Gastroesophageal sphincter (tissue), 4 donors: Measurements from ENCODE around the gene CMIP. TPM values are rescaled to one million over a fixed set of nuclear protein-coding genes. Genes with fewer than 3 reads are reported as not detected.
"Not testable (repeated sequence)": the region's sequence is repeated elsewhere in the genome, so short reads cannot be mapped to it uniquely, and the experiment has no call there.

Experiments used
- ATAC-seq: fragments of 150-250 bp; one replicate; pipeline ENCODE4 v1.9.1; 2016; ENCODE audit warnings: mild to moderate bottlenecking, moderate library complexity
- H3K27ac ChIP-seq, 4 donors: fragments of 200-600 bp; sonication (generic) in 3 of 4; 1 replicate in 3 of 4; 2 replicates in 1 of 4; pipeline ENCODE4 v1.5.1; 2016 to 2019
- H3K27me3 ChIP-seq: fragments of 200-600 bp; sonication (generic); one replicate; pipeline ENCODE4 v1.5.1; 2019
- H3K36me3 ChIP-seq, 2 donors: fragments of 200-600 bp; sonication (generic); one replicate each; pipeline ENCODE4 v1.5.1; 2019; ENCODE audit warnings: control low read depth in 1 of 2
- H3K4me1 ChIP-seq, 3 donors: fragments of 200-600 bp; sonication (generic); 1 replicate in 2 of 3; 2 replicates in 1 of 3; pipeline ENCODE4 v1.5.1; 2016 to 2019; ENCODE audit warnings: control low read depth in 2 of 3
- H3K4me3 ChIP-seq, 2 donors: fragments of 200-600 bp; sonication (generic); one replicate each; pipeline ENCODE4 v1.5.1; 2019; ENCODE audit warnings: mild to moderate bottlenecking in 1 of 2, moderate library complexity in 1 of 2
- H3K9me3 ChIP-seq, 3 donors: fragments of 200-600 bp; sonication (generic); one replicate each; pipeline ENCODE4 v1.5.1; 2017 to 2019; ENCODE audit warnings: control low read depth in 2 of 3
- EP300 ChIP-seq: sonication (generic); formaldehyde crosslinking; IDR thresholded peaks from one replicate; pipeline ENCODE4 v1.6.1; 2017; ENCODE audit warnings: antibody characterized with exemption, mild to moderate bottlenecking
- POLR2A ChIP-seq, 2 donors: fragments of 450-650 bp; IDR thresholded peaks; one replicate each; pipeline ENCODE4 v1.6.1; 2017; ENCODE audit warnings: antibody characterized with exemption in 2 of 2, mild to moderate bottlenecking in 2 of 2, moderate library complexity in 1 of 2
- POLR2AphosphoS5 ChIP-seq: sonication (generic); formaldehyde crosslinking; IDR thresholded peaks from one replicate; pipeline ENCODE4 v1.6.1; 2017; ENCODE audit warnings: antibody characterized with exemption
- WGBS, 2 donors: methylation state at CpG; one replicate each; pipeline ENCODE4 v1.1.5; 2018; ENCODE audit warnings: low coverage in 1 of 2; 5-methylcytosine and 5-hydroxymethylcytosine counted together
- total RNA-seq, 4 donors: library from RNA; depleted of rRNA; stranded (reverse); fragments of >200 nt; gene quantifications; one replicate each; pipeline ENCODE4 v1.1.0, GENCODE V29; 2016
- TF ChIP-seq, protein P1 (sequence below), 4 experiments: fragments of 200-600 bp in 2 of 4; fragments of 450-650 bp in 2 of 4; sonication (generic) in 1 of 4; IDR thresholded peaks; one replicate each; pipeline ENCODE4 v1.5.1; 2017 to 2019; ENCODE audit warnings: antibody characterized with exemption in 4 of 4, mild to moderate bottlenecking in 2 of 4, moderate library complexity in 2 of 4

The CMIP gene
- total RNA-seq, 4 donors from 2014 or later: 13.4 to 24.0 (median 19.2) TPM

DNA sequence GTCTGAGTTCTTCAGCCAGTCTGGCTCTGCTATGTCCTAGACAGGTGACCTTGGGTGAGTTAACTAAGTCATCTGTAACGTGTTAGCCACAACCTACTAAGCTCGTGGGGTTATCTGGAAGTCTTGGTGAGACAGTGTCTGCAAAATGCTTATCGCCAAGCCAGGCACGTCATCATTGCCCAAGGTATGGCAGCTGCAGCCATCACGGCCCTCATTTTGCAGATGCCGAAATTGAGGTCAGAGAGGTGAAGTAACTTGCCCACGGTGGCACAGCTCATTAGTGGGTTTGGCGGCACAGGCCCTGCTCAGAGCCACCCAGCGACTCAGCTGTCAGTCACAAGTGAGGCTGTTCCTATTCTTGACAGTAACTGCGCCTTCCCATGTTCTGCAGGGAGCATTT, 79.8 kb downstream of the CMIP start:
- Histone ChIP-seq H3K27me3 (no peaks in the 10 kb centered on the region), H3K4me1 (peaks cover 0 to 28% (median 16%) of the 10 kb centered on the region in 3 donors), H3K4me3 (no peak overlapping the region), H3K9me3 (no peaks in the 10 kb centered on the region), H3K36me3 (no peaks in the 10 kb centered on the region), H3K27ac (no peak overlapping the region)
- ATAC-seq: no peak
- TF ChIP-seq POLR2A (IDR thresholded peaks at IDR 0.05) (no peak), EP300 (no peak), POLR2AphosphoS5 (no peak)
- TF ChIP-seq, protein P1, sequence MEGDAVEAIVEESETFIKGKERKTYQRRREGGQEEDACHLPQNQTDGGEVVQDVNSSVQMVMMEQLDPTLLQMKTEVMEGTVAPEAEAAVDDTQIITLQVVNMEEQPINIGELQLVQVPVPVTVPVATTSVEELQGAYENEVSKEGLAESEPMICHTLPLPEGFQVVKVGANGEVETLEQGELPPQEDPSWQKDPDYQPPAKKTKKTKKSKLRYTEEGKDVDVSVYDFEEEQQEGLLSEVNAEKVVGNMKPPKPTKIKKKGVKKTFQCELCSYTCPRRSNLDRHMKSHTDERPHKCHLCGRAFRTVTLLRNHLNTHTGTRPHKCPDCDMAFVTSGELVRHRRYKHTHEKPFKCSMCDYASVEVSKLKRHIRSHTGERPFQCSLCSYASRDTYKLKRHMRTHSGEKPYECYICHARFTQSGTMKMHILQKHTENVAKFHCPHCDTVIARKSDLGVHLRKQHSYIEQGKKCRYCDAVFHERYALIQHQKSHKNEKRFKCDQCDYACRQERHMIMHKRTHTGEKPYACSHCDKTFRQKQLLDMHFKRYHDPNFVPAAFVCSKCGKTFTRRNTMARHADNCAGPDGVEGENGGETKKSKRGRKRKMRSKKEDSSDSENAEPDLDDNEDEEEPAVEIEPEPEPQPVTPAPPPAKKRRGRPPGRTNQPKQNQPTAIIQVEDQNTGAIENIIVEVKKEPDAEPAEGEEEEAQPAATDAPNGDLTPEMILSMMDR (IDR thresholded peaks at IDR 0.05): no peak
- WGBS, 2 donors: 95% methylated on average over 4 of the region's 10 CpGs; no CpG with 5 or more reads in 1 of the 2 donors

DNA sequence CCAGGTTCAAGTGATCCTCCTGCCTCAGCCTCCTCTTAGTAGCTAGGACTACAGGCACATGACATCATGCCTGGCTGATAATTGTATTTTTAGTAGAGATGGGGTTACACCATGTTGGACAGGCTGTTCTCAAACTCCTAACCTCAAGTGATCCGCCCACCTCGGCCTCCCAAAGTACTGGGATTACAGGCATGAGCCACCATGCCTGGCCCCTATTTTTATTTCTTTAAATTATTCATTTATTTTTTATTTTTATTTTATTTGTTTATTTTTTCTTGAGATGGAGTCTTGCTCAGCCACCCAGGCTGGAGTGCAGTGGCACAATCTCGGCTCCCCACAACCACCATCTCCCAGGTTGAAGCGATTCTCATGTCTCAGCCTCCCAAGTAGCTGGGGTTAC, 80.3 kb downstream of the CMIP start:
- not testable (repeated sequence) for H3K36me3 ChIP-seq, H3K27ac ChIP-seq, ATAC-seq, H3K27me3 ChIP-seq, H3K9me3 ChIP-seq, H3K4me3 ChIP-seq
- 100% methylated on average over 1 to 2 of the region's 4 CpGs for WGBS, 2 donors
- H3K4me1 ChIP-seq: peaks cover 0 to 28% (median 16%) of the 10 kb centered on the region in 3 donors

DNA sequence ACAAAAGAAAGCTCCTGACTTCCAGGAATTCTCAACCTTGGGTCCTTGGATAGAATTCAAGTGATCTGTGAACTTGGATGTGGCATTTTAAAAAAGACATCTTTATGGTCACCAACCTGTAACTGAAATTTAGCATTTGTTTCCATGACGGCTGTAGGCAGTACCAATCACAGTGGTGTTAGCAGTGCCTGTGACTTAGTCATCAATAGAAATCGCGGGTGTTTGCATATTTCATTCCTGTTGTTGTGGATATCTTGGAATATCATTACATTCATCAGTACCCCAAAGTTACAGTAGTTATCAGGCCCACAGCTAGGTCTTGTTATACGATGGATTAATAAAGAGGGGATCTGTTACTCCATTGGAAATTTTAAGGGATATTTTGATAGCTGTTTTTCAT, 81.6 kb downstream of the CMIP start:
- WGBS, 2 donors: 51 to 74% methylated on average over 4 of the region's 4 CpGs
- H3K27ac ChIP-seq: peak overlapping the region in 1 of 4 donors; percentile 16

DNA sequence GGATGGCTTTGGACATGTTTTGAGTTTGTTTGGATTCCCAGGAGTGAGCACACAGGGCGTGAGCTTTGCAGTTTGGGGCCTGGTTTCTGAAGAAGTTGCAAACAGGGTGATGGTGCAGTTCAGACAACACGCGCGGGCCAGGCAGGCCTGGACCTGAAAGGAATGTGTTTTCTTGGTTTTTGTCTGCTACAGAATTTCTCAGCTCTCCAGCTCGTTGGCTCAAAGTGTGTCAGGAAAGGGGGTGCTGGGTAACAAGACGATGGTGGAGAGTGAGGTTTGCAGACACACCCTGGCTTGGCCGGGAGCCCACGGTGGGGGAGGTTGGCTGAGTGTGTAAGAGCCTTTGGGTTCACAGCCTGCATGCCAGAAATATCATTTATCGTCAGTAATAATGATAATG, 82.3 kb downstream of the CMIP start:
- Histone ChIP-seq H3K27me3 (no peaks in the 10 kb centered on the region), H3K9me3 (no peaks in the 10 kb centered on the region), H3K4me3 (no peak overlapping the region), H3K4me1 (peaks cover 0 to 33% (median 16%) of the 10 kb centered on the region in 3 donors), H3K36me3 (no peaks in the 10 kb centered on the region), H3K27ac (peak overlapping the region in 3 of 4 donors; percentile 16 to 34 (median 21))
- TF ChIP-seq POLR2A (IDR thresholded peaks at IDR 0.05) (no peak), POLR2AphosphoS5 (no peak), EP300 (no peak)
- TF ChIP-seq, protein P1 (IDR thresholded peaks at IDR 0.05): no peak
- peak; percentile 31 for ATAC-seq
- 25 to 30% methylated on average over 3 to 9 of the region's 9 CpGs for WGBS, 2 donors

More for the DNA sequence above, 81.6 kb downstream of the CMIP start:
- Histone ChIP-seq H3K9me3 (no peaks in the 10 kb centered on the region), H3K4me3 (no peak overlapping the region), H3K36me3 (no peaks in the 10 kb centered on the region), H3K4me1 (peaks cover 0 to 31% (median 16%) of the 10 kb centered on the region in 3 donors), H3K27me3 (no peaks in the 10 kb centered on the region)
- ATAC-seq: no peak
- TF ChIP-seq, protein P1 (IDR thresholded peaks at IDR 0.05): no peak
- TF ChIP-seq EP300 (no peak), POLR2AphosphoS5 (no peak), POLR2A (IDR thresholded peaks at IDR 0.05) (no peak)

DNA sequence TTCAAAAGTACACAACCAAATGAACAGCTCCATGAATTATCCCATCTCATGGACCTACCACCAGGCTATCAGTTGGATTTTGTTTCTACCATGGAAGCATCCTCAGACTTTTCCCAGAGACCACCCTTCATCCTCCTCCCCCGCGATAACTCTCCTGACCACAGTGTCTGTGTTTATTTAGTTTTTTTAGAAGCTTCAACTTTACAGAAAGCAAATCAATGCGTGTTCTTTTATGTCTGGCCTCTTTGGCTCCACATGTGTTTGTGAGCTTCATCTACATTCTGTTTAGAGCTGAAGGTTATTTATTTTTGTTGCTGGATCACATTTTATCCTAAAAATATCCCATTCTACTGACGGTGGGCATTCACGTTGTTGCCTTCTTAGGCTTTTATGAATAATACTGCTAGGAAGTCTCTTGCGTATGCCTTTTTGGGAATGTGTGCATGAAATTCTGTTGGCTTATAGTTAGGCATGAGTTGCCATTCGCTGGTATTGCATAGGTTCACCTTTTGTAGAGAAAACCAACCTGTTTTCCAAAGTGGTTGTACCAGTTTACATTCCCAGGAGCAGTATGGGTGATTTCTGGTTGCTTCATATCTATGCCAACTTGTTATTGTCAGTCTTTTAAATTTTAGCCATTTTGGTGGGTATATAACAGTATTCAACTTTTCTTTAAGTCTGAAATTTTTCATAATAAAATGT, 83.0 kb downstream of the CMIP start:
- Histone ChIP-seq H3K36me3 (no peaks in the 10 kb centered on the region), H3K4me3 (no peak overlapping the region), H3K9me3 (no peaks in the 10 kb centered on the region), H3K27me3 (no peaks in the 10 kb centered on the region), H3K4me1 (peaks cover 0 to 33% (median 16%) of the 10 kb centered on the region in 3 donors), H3K27ac (peak overlapping the region in 2 of 4 donors; percentile 21 to 34)
- no peak for ATAC-seq
- TF ChIP-seq POLR2A (IDR thresholded peaks at IDR 0.05) (no peak), EP300 (no peak), POLR2AphosphoS5 (no peak)
- TF ChIP-seq, protein P1 (IDR thresholded peaks at IDR 0.05): no peak
- WGBS, 2 donors: 90 to 94% methylated on average over 4 to 7 of the region's 7 CpGs
